ENCODE data around the gene PRDM16. TPM values are rescaled to one million over a fixed set of nuclear protein-coding genes. Genes with fewer than 3 reads are reported as not detected.

PRDM16 gene
- polyA plus RNA-seq, 1 of the 3 experiments (the other 2 are of a cell fraction) = not detected

DNA sequence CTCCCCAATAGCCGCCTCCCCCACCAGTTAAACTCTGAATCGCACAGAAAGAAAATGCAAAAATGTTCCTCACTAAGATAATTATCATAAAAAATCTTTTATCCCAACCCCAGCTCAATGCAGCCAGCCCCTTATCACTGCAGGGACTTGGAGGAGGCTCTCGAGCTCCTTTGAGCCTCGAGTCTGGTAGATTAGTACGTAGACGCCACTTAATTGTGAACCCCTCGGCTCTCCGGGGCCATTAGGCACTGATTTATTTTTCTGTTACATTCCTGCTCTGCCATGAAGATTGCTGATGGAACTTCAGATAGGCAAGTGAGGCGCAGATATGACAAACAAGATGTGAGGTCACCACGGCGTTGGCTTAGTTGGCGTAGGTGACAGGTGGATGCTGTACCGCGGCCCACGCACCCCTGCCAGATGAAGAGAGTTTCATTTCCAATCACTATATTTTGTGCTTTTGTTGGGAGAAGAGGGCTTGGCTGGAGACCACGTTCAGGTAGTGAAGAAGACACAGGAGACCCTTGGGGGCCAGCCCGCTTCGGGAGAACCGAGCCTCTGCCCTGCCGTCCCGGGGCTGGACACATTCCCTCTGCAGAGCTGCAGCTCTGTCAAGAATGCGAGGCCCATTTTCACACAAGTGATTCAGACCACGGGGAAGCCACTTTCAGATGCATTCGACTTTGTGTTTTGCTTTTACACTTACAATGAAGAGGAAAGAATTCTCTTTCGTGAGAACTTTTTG lies 329.6 kb downstream of the PRDM16 start:
- Histone ChIP-seq H4K20me1 (ENCODE audit: insufficient read depth) (no peaks in the 10 kb centered on the region), H3F3A (replicated peaks; ENCODE audit: insufficient read depth) (no peaks in the 10 kb centered on the region), H3K36me3 (replicated peaks in 1 of 2; ENCODE audit: control insufficient read depth in 1 of 2, insufficient read depth in 2 of 2, low read length in 1 of 2) (no peaks in the 10 kb centered on the region), H3K9me3 (no peaks in the 10 kb centered on the region), H3K4me1 (ENCODE audit: control insufficient read depth in 1 of 2, insufficient read depth in 2 of 2, low read depth in 1 of 2, low read length in 1 of 2) (no peaks in the 10 kb centered on the region; a peak in 1 of 4 replicates), H2AFZ (ENCODE audit: low read depth) (no peak overlapping the region), H3K27me3 (ENCODE audit: insufficient read depth) (peaks cover 61% of the 10 kb centered on the region), H3K4me2 (no peak overlapping the region), H3K9ac (no peak overlapping the region), H3K9me2 (no peaks in the 10 kb centered on the region), H3K79me2 (ENCODE audit: insufficient read depth) (no peaks in the 10 kb centered on the region), H3K4me3 (ENCODE audit: low read depth in 2 of 2, low read length in 1 of 2) (no peak overlapping the region), H3K27ac (ENCODE audit: low read depth in 2 of 2, low read length in 1 of 2) (no peak overlapping the region)
- DNase-seq = no peak
- TF ChIP-seq NFIC (IDR thresholded peaks at IDR 0.05; ENCODE audit: borderline replicate concordance) (no peak), RAD21 (IDR thresholded peaks at IDR 0.05; ENCODE audit: low read length) (no peak), ELF1 (IDR thresholded peaks at IDR 0.05) (no peak), TEAD4 (IDR thresholded peaks at IDR 0.05; ENCODE audit: borderline replicate concordance, insufficient read depth) (no peak), RCOR1 (IDR thresholded peaks at IDR 0.05; ENCODE audit: low read length) (no peak), GABPA (IDR thresholded peaks at IDR 0.05; ENCODE audit: low read depth) (no peak)
- TF ChIP-seq, protein P1, sequence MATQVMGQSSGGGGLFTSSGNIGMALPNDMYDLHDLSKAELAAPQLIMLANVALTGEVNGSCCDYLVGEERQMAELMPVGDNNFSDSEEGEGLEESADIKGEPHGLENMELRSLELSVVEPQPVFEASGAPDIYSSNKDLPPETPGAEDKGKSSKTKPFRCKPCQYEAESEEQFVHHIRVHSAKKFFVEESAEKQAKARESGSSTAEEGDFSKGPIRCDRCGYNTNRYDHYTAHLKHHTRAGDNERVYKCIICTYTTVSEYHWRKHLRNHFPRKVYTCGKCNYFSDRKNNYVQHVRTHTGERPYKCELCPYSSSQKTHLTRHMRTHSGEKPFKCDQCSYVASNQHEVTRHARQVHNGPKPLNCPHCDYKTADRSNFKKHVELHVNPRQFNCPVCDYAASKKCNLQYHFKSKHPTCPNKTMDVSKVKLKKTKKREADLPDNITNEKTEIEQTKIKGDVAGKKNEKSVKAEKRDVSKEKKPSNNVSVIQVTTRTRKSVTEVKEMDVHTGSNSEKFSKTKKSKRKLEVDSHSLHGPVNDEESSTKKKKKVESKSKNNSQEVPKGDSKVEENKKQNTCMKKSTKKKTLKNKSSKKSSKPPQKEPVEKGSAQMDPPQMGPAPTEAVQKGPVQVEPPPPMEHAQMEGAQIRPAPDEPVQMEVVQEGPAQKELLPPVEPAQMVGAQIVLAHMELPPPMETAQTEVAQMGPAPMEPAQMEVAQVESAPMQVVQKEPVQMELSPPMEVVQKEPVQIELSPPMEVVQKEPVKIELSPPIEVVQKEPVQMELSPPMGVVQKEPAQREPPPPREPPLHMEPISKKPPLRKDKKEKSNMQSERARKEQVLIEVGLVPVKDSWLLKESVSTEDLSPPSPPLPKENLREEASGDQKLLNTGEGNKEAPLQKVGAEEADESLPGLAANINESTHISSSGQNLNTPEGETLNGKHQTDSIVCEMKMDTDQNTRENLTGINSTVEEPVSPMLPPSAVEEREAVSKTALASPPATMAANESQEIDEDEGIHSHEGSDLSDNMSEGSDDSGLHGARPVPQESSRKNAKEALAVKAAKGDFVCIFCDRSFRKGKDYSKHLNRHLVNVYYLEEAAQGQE (IDR thresholded peaks at IDR 0.05; ENCODE audit: low read depth, low read length) = no peak
- TF ChIP-seq, protein P2, sequence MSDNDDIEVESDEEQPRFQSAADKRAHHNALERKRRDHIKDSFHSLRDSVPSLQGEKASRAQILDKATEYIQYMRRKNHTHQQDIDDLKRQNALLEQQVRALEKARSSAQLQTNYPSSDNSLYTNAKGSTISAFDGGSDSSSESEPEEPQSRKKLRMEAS (IDR thresholded peaks at IDR 0.05; ENCODE audit: low read depth) = no peak
- ChIA-PET CTCF (interaction anchor here (2.5 kb wide), 1 partner anchor 26 kb away, joined by 10 read pairs; no protein-coding TSS in a partner anchor), POLR2A (no interaction called here)
- WGBS (ENCODE audit: low lambda C conversion rate) = 20% methylated on average over 25 of the region's 25 CpGs

DNA sequence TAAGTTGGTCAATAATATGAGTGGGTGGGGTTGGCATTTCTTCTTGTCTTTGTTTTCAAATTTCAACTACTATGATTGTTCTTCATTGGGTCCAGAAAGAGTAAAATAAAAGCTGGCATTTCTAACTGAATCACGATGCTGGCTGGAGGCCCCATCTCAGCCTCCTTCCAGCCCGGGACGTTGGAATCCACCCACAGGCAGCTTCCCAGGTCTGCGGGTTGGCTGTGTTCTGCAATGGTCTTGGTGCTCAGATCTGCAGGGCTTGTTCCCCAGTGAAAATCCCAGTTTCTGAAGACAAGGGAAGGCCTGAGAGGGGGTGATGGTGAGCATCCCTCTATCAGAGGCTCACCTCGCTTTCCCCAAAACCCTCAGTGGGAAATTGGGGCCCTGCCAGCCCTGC lies 330.7 kb downstream of the PRDM16 start:
- CTCF ChIA-PET = no interaction called here
- H3K36me3 ChIP-seq (replicated peaks in 1 of 2; ENCODE audit: control insufficient read depth in 1 of 2, insufficient read depth in 2 of 2, low read length in 1 of 2) = no peaks in the 10 kb centered on the region
- 16% methylated on average over 5 of the region's 5 CpGs for WGBS (ENCODE audit: low lambda C conversion rate)

More for the DNA sequence above, 330.7 kb downstream of the PRDM16 start:
- Histone ChIP-seq H3K4me2 (no peak overlapping the region), H2AFZ (ENCODE audit: low read depth) (no peak overlapping the region), H3K9ac (no peak overlapping the region), H3F3A (replicated peaks; ENCODE audit: insufficient read depth) (no peaks in the 10 kb centered on the region), H3K9me3 (no peaks in the 10 kb centered on the region), H3K79me2 (ENCODE audit: insufficient read depth) (no peaks in the 10 kb centered on the region), H3K9me2 (no peaks in the 10 kb centered on the region), H3K4me3 (ENCODE audit: low read depth in 2 of 2, low read length in 1 of 2) (no peak overlapping the region), H3K27me3 (ENCODE audit: insufficient read depth) (peaks cover 51% of the 10 kb centered on the region), H3K27ac (ENCODE audit: low read depth in 2 of 2, low read length in 1 of 2) (no peak overlapping the region), H4K20me1 (ENCODE audit: insufficient read depth) (no peaks in the 10 kb centered on the region), H3K4me1 (ENCODE audit: control insufficient read depth in 1 of 2, insufficient read depth in 2 of 2, low read depth in 1 of 2, low read length in 1 of 2) (no peaks in the 10 kb centered on the region)
- POLR2A ChIA-PET = no interaction called here
- no peak for DNase-seq
- TF ChIP-seq NFIC (IDR thresholded peaks at IDR 0.05; ENCODE audit: borderline replicate concordance) (no peak), FOXJ3 (CRISPR knock-in tag; IDR thresholded peaks at IDR 0.05) (no peak), CHD2 (IDR thresholded peaks at IDR 0.05; ENCODE audit: low read length, partially characterized antibody) (no peak), RXRA (IDR thresholded peaks at IDR 0.05; ENCODE audit: borderline replicate concordance, low read depth) (no peak), TCF12 (IDR thresholded peaks at IDR 0.05) (no peak), MXI1 (IDR thresholded peaks at IDR 0.05; ENCODE audit: low read depth, low read length) (no peak), EP300 (IDR thresholded peaks at IDR 0.05; ENCODE audit: borderline replicate concordance in 1 of 2, low read depth in 1 of 2, low read length in 1 of 2) (no peak), FOSL2 (IDR thresholded peaks at IDR 0.05; ENCODE audit: borderline replicate concordance, low read depth) (no peak)
- TF ChIP-seq, protein P3, sequence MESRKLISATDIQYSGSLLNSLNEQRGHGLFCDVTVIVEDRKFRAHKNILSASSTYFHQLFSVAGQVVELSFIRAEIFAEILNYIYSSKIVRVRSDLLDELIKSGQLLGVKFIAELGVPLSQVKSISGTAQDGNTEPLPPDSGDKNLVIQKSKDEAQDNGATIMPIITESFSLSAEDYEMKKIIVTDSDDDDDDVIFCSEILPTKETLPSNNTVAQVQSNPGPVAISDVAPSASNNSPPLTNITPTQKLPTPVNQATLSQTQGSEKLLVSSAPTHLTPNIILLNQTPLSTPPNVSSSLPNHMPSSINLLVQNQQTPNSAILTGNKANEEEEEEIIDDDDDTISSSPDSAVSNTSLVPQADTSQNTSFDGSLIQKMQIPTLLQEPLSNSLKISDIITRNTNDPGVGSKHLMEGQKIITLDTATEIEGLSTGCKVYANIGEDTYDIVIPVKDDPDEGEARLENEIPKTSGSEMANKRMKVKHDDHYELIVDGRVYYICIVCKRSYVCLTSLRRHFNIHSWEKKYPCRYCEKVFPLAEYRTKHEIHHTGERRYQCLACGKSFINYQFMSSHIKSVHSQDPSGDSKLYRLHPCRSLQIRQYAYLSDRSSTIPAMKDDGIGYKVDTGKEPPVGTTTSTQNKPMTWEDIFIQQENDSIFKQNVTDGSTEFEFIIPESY (IDR thresholded peaks at IDR 0.05; ENCODE audit: borderline replicate concordance, low read depth) = no peak
- TF ChIP-seq, protein P4, sequence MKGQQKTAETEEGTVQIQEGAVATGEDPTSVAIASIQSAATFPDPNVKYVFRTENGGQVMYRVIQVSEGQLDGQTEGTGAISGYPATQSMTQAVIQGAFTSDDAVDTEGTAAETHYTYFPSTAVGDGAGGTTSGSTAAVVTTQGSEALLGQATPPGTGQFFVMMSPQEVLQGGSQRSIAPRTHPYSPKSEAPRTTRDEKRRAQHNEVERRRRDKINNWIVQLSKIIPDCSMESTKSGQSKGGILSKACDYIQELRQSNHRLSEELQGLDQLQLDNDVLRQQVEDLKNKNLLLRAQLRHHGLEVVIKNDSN (IDR thresholded peaks at IDR 0.05; ENCODE audit: borderline replicate concordance, low read depth) = no peak

All from SK-N-SH (cell line).